ENCODE measurements around the gene PHF14.

The PHF14 gene

GRCh38 chr7:11109659-11110058 is 136.0 kb downstream of the PHF14 start:
- H3K27ac ChIP-seq = no peak overlapping the region

GRCh38 chr7:11120068-11120664 is 146.5 kb downstream of the PHF14 start:
- no peak overlapping the region for H3K27ac ChIP-seq
- TF ChIP-seq CTCF (IDR thresholded peaks at IDR 0.05; ENCODE audit: low read depth, low read length, missing control alignments) = no peak
- in situ Hi-C loops (cut with HindIII; ENCODE audit: low pct_ligation_motif_present, low sequenced_read_pairs) = no loop called here
- no peaks in the 10 kb centered on the region for H3K36me3 ChIP-seq (replicated peaks)
- H3K27me3 ChIP-seq (replicated peaks) = no peaks in the 10 kb centered on the region
- H3K4me3 ChIP-seq (ENCODE audit: low read depth, low read length) = no peak overlapping the region
- no peak for DNase-seq

More at GRCh38 chr7:11109659-11110058, 136.0 kb downstream of the PHF14 start:
- Histone ChIP-seq H3K36me3 (replicated peaks) (no peaks in the 10 kb centered on the region), H3K27me3 (replicated peaks) (no peaks in the 10 kb centered on the region), H3K4me3 (ENCODE audit: low read depth, low read length) (no peak overlapping the region)
- TF ChIP-seq CTCF (IDR thresholded peaks at IDR 0.05; ENCODE audit: low read depth, low read length, missing control alignments) = no peak
- DNase-seq = no peak
- in situ Hi-C loops (cut with HindIII; ENCODE audit: low pct_ligation_motif_present, low sequenced_read_pairs) = no loop called here

DNA sequence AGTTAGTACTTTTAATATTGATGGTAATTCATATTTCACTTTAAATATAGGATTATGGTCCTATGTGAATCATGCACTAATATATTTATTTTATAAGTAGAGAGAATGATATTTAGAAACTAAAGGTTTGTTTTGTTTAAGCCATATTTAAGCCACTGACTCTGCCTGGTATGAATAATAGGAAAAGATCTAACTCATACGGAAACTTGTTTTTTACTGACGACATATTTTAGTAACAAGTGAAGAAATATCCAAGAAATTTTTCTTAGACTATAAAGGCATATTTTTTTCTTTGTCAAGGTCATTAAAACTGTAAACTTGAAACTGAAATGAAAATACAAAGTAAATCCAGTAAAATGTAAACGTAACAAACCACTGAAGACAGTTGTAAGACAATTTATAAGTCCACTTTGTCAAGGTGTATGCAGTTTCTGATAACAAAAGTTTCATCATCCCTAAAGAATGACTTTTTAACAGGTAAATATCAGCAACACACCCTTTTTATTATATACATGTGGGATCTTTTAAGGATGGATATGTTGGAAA is 147.1 kb downstream of the PHF14 start:
- in situ Hi-C loops (cut with HindIII; ENCODE audit: low pct_ligation_motif_present, low sequenced_read_pairs) = no loop called here
- no peaks in the 10 kb centered on the region for H3K36me3 ChIP-seq (replicated peaks)

DNA sequence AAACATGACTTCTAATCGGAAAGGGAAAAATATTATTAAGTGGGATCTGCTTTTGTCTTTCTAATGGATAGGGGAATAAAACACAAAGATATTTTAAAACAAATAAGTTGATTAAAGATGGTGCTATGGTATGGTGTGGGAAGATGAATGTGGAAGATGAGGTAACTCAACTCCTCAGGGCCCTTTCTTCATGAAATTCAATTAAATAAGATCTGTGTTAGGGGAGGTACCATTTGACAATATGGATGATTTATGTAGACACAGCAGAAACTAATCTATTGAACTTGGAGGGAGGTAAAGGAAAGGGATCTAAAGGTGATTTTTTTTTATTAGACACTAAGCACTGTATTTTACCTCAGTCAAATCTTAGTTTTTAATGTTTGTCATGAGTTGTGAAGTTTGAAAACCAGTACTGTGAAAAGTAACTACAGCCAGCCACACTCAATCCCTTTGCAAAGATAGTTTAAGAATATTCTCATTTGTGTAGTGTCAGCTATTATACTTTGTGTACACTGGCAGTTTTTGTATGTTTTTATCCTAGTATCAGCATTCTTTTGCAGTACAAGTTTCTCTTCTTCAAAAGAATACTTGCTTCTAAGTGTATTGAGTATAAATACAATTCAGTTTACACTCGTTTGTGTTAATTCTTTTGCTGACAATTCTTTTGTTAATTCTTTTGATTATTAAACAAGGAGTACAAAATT is 151.3 kb downstream of the PHF14 start:
- Histone ChIP-seq H3K27ac (no peak overlapping the region), H3K27me3 (replicated peaks) (no peaks in the 10 kb centered on the region), H3K4me3 (ENCODE audit: low read depth, low read length) (no peak overlapping the region), H3K36me3 (replicated peaks) (no peaks in the 10 kb centered on the region)
- in situ Hi-C loops (cut with HindIII; ENCODE audit: low pct_ligation_motif_present, low sequenced_read_pairs) = no loop called here
- no peak for DNase-seq
- TF ChIP-seq CTCF (IDR thresholded peaks at IDR 0.05; ENCODE audit: low read depth, low read length, missing control alignments) = no peak

More for the DNA sequence above, 147.1 kb downstream of the PHF14 start:
- no peak for DNase-seq
- Histone ChIP-seq H3K27me3 (replicated peaks) (no peaks in the 10 kb centered on the region), H3K27ac (no peak overlapping the region), H3K4me3 (ENCODE audit: low read depth, low read length) (no peak overlapping the region)
- TF ChIP-seq CTCF (IDR thresholded peaks at IDR 0.05; ENCODE audit: low read depth, low read length, missing control alignments) = no peak

GRCh38 chr7:11127114-11127785 is 153.6 kb downstream of the PHF14 start:
- no peaks in the 10 kb centered on the region for H3K36me3 ChIP-seq (replicated peaks)
- no peak overlapping the region for H3K4me3 ChIP-seq (ENCODE audit: low read depth, low read length)
- in situ Hi-C loops (cut with HindIII; ENCODE audit: low pct_ligation_motif_present, low sequenced_read_pairs) = no loop called here
- no peak overlapping the region for H3K27ac ChIP-seq
- no peak for TF ChIP-seq CTCF (IDR thresholded peaks at IDR 0.05; ENCODE audit: low read depth, low read length, missing control alignments)
- H3K27me3 ChIP-seq (replicated peaks) = no peaks in the 10 kb centered on the region
- DNase-seq = no peak

All from brain microvascular endothelial cell (primary cell).